HG03565 (cell line): ENCODE results near the gene FAM149A.

ENCODE experiments used
- ATAC-seq: cut with Tn5 transposase; IDR thresholded peaks from one replicate; pipeline ENCODE4 v1.9.1; 2021; ENCODE audit warnings: mild to moderate bottlenecking, moderate library complexity; ENCODE audit not compliant: unreplicated experiment

The FAM149A gene

DNA sequence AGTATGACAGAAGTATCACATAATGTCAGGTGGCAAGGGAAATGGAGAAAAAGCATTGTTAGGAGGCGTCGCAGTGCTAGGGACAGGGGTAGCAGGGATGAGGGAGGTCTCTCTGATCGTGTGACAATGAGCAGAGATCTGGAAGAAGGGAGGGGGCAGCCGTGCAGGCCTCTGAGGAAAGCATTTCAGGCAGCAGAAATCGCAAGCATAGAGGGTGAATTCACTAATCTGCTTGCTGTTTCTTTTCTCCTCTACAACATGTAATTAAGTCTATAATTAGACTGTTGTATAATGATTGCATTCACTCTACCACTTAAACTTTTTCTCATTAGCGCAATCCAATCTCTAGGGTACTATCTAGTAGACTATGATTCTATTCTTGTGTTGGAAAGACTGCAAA lies 96.0 kb downstream of the FAM149A start:
- ATAC-seq: no peak

DNA sequence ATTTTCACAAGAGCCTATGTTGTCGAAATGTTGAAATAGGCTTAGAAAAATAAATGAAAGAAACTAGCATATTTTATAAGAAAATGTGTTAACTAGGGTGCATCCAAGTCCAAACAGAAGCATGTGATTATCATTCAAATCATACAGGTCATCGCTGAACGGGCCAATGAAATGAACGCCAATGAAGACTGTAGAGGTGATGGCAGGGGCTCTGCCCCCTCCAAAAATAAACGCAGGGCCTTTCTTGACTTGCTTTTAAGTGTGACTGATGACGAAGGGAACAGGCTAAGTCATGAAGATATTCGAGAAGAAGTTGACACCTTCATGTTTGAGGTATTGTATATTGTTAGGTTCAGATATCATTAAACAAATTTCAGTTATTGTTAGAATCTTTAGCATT lies 96.5 kb downstream of the FAM149A start:
- ATAC-seq: no peak

DNA sequence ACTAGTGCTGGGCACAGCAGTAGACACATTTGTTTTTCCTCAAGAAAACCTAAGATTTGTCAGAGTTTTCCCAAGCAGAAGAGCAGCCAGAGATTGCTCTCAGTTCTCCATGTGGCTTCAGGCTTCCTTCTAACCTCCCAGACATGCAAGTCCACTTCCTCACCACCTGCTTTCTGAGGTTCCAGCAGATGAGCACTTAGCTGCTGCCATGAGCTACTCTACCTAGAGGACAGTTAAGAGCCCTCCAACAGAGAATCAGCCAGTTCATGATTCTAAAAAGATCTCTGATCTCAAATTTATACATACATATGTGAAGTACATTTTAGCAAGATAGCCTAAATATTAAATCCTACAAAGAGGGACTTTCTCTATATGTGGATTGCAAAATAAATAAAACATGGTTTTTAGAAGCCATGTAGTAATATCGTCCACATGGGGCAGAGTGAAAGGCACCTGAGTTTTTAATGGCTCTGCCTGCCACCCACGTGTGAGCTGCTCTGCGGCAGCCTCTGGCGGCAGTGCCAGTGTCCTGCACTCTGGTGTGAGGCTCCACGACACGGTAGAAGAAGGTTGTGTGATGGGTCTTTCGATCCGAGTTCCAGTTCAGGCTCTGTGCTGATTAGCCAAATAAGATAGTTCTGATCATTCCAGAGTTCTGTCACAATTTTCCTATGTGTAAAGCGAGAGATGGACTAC lies 97.2 kb downstream of the FAM149A start:
- peak; percentile 98 for ATAC-seq

- ATAC-seq: no peak
These were observed 98.1 kb downstream of the FAM149A start for GRCh38 chr4:186202490-186203140.

DNA sequence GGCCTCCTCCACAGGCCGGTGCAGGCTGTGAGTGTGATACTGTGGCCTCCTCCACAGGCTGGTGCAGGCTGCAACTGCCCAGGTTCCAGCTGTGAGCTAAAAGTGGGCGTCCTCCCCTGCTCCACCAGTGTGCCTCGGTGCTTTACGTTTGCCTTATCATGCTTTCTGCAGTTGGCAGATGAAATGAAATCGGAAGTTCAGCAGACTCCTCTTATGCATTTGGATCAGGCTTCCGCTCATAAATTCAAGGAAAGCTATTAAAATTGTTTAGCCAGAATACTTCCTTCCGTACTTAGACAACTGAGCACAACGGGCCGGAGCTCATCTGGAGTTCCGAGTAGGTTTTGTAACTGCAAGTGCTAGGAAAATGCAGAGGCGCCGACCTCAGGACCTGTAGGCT lies 98.9 kb downstream of the FAM149A start:
- ATAC-seq: no peak

DNA sequence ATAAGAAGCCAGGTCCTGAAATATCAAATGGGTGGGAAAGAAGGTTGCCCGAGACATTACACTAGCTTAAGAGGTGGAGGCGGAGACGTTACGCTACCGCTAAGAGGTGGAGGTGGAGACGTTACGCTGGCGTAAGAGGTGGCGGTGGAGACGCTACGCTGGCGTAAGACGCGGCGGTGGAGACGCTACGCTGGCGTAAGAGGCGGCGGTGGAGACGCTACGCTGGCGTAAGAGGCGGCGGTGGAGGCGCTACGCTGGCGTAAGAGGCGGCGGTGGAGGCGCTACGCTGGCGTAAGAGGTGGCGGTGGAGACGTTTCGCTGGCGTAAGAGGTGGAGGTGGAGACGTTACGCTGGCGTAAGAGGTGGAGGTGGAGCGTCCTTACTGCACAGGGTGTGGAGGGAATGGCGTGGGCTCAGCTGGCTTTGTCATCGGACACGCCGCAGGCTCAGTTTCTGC lies 99.6 kb downstream of the FAM149A start:
- no peak for ATAC-seq

DNA sequence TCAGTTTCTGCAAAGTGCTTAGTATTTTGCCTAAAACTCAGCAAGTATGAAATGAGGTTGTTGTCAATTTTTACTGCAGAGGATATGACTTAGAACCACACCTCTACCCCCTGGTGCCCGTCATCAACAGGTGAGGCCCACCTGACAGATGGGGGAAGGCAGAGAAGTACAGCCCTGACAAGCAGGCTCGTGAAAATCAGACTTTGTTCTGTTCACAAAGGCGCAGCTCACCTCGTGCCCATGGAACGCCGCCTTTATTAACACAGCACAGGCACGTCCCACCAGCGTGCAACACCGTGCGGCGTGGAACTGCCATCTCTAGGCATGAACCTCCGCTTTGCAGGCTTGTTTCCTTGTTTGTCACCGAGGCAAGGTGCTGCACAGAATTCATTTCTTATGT lies 100.2 kb downstream of the FAM149A start:
- no peak for ATAC-seq

GRCh38 chr4:186205156-186205555 lies 100.7 kb downstream of the FAM149A start:
- no peak for ATAC-seq

GRCh38 chr4:186216465-186217024 lies 112.0 kb downstream of the FAM149A start:
- no peak for ATAC-seq

DNA sequence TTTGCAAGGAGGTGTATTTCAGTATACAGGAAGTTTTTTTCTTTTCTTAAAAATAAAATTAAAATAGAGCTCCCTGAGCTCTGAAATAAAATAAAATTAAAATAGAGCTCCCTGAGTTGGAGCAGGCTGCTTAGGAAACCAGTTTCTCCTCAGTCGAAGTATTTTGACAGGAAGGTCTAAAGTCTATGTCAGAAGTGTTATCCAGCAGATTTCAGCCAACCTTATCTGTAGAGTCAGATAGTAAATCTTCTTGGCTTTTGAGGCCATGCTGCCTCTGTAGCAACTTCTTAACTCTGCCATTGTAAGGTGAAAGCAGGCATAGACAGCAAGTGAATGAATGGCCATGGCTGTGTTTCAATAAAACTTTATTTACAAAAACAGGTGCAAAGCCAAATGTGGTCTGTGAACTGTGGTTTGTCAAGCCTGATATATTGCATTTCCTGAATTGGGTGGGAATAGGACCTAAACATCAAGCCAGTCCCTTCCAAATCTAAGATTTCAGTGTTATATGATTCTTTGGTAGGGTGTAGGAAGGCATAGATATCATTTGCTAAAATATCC lies 113.3 kb downstream of the FAM149A start:
- ATAC-seq: no peak

GRCh38 chr4:186221624-186222023 lies 117.1 kb downstream of the FAM149A start:
- ATAC-seq: no peak
